BLaER1 treated with 17β-estradiol and CSF1 and Interleukin-3, amounts not matched to agents 10 nM and 100 nM (cell line): Measurements from ENCODE around the gene IMP3.
A peak's percentile ranks its signal among the peaks of the same experiment; 100 is the strongest.

Source experiments
- H3K27ac ChIP-seq, 11 experiments: shearing (Covaris generic); formaldehyde crosslinking; 2 replicates each; pipeline ENCODE4 v1.8.1; 2022
- H3K27me3 ChIP-seq, 11 experiments: shearing (Covaris generic); formaldehyde crosslinking; 2 replicates each; pipeline ENCODE4 v1.8.1; 2022
- H3K36me3 ChIP-seq, 11 experiments: shearing (Covaris generic); formaldehyde crosslinking; 2 replicates each; pipeline ENCODE4 v1.8.1; 2022
- H3K4me1 ChIP-seq, 10 experiments: shearing (Covaris generic); formaldehyde crosslinking; 2 replicates each; pipeline ENCODE4 v1.8.1; 2022
- H3K4me2 ChIP-seq, 11 experiments: shearing (Covaris generic); formaldehyde crosslinking; 2 replicates each; pipeline ENCODE4 v1.8.1; 2022
- H3K4me3 ChIP-seq, 10 experiments: shearing (Covaris generic); formaldehyde crosslinking; 2 replicates each; pipeline ENCODE4 v1.8.1; 2022
- H3K9ac ChIP-seq, 11 experiments: shearing (Covaris generic); formaldehyde crosslinking; 2 replicates each; pipeline ENCODE4 v1.8.1; 2022
- H3K9me3 ChIP-seq, 11 experiments: shearing (Covaris generic); formaldehyde crosslinking; replicated peaks in 1 of 11; 2 replicates each; pipeline ENCODE4 v1.8.1; 2022
- H4K20me1 ChIP-seq, 11 experiments: shearing (Covaris generic); formaldehyde crosslinking; 2 replicates each; pipeline ENCODE4 v1.8.1; 2022
- Cebpa-rat ChIP-seq, 11 experiments: shearing (Covaris generic); IDR thresholded peaks; 2 replicates each; pipeline ENCODE4 v1.8.1; 2022

Gene IMP3

DNA sequence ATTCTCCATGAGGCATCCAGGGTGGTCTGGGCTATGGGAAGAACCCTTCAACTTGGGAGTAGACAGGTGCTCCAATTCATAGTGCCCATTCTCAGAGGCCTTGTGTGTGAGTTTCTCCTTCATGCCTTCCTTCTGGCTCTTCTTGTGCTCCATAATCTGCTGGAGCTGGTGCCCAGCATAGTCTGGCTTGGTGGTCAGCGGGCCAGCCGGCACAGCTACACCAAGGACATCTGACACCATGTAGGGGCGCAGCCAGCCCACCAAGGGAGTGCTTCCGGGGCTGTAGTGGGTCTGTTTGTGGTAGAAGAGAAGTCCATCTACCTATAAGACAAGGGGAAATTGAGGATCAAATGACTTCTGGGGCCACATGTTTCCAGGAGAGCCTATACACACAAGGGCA is 41.7 kb downstream of the IMP3 start:
- Histone ChIP-seq H4K20me1 (peaks cover 0 to 35% (median 11%) of the 10 kb centered on the region in 11 experiments; a peak in 13 of 22 replicates), H3K27me3 (no peaks in the 10 kb centered on the region), H3K27ac (no peak overlapping the region), H3K4me2 (peak overlapping the region in 10 of 11 experiments; percentile 5 to 68 (median 24); a peak in 10 of 22 replicates), H3K4me3 (no peak overlapping the region), H3K4me1 (peaks cover 16 to 24% (median 18%) of the 10 kb centered on the region in 10 experiments), H3K9me3 (no peaks in the 10 kb centered on the region), H3K9ac (peak overlapping the region in 2 of 11 experiments; percentile 21 to 59; a peak in 3 of 22 replicates), H3K36me3 (peaks cover 90 to 99% (median 97%) of the 10 kb centered on the region in 11 experiments)
- TF ChIP-seq Cebpa-rat (IDR thresholded peaks at IDR 0.05): no peak

DNA sequence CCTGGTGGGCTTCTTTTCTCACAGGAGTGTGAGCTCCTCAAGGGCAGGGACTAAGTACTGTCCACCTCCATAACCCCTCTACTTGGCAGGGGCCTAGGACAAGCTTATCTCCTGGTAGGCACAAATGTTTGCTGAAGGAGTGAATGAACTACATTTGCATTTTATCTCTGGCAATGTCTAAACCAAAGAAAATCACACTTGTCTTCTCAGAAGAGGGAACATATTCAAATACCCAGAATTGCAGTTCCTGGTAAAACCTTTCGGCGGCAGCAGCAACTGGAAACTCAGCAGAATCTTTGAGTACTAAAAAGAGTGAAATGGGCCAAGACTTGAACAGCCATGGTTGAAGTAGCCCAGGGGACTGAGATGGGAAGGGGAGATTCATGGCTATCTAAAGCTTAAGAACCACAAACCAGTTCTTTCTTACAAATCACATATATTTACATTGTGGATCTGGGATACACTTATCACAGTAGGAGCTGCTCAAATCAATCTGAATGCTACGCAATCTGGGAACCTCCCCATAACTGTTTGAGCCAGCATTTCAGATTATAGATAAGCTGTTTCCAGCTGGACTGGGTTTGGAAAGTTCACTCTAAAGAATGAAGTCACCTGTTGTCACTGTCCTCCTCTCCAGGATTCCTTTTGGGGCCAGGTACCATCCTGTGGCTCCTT is 42.2 kb downstream of the IMP3 start:
- H3K27ac ChIP-seq: no peak overlapping the region
- H3K4me1 ChIP-seq: peaks cover 16 to 24% (median 18%) of the 10 kb centered on the region in 10 experiments
- no peaks in the 10 kb centered on the region for H3K9me3 ChIP-seq
- peaks cover 86 to 100% (median 99%) of the 10 kb centered on the region in 11 experiments for H3K36me3 ChIP-seq
- peak overlapping the region; percentile 5 to 68 (median 44); a peak in 19 of 22 replicates for H3K4me2 ChIP-seq
- peak overlapping the region in 2 of 11 experiments; percentile 21 to 59; a peak in 3 of 22 replicates for H3K9ac ChIP-seq
- H3K4me3 ChIP-seq: no peak overlapping the region
- TF ChIP-seq Cebpa-rat (IDR thresholded peaks at IDR 0.05): no peak
- no peaks in the 10 kb centered on the region for H3K27me3 ChIP-seq
- H4K20me1 ChIP-seq: peaks cover 0 to 35% (median 11%) of the 10 kb centered on the region in 11 experiments; a peak in 13 of 22 replicates

DNA sequence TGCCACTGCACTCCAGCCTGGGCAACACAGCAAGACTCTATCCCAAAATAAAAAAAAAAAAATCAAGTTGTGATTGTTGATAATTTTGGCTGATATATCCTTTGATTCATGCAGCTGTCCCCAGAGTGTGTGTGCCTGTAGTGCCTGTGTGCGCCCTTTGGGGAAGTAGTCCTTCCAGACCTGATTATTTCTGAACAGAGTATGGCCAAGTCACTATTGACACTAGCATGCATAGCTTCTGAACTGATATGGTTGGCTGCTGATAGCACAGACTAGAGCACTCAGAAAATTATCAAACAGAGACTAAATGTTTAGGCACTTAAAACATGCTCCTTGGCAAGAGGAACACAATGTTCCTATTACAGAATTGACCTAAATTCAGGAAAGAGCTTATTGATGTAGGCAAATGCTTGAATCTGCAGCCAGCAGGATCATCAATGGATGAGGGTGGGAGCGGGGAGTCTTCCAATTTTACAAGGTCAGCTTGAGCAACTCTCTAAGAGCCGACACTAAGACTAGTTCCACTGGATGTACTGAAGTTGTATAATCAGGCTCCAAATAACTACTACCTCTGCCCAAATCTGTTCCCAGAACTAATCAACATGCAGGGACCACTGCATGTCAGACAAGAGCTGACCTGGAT is 43.2 kb downstream of the IMP3 start:
- peaks cover 16 to 24% (median 18%) of the 10 kb centered on the region in 10 experiments for H3K4me1 ChIP-seq
- H3K9me3 ChIP-seq: no peaks in the 10 kb centered on the region
- H3K36me3 ChIP-seq: peaks cover 82 to 100% (median 98%) of the 10 kb centered on the region in 11 experiments
- no peaks in the 10 kb centered on the region for H3K27me3 ChIP-seq
- H3K4me2 ChIP-seq: peak overlapping the region in 6 of 11 experiments; percentile 5 to 68 (median 49); a peak in 6 of 22 replicates
- H4K20me1 ChIP-seq: peaks cover 0 to 35% (median 12%) of the 10 kb centered on the region in 11 experiments; a peak in 14 of 22 replicates
- no peak overlapping the region for H3K9ac ChIP-seq
- no peak overlapping the region for H3K27ac ChIP-seq
- no peak overlapping the region for H3K4me3 ChIP-seq
- TF ChIP-seq Cebpa-rat (IDR thresholded peaks at IDR 0.05): no peak

DNA sequence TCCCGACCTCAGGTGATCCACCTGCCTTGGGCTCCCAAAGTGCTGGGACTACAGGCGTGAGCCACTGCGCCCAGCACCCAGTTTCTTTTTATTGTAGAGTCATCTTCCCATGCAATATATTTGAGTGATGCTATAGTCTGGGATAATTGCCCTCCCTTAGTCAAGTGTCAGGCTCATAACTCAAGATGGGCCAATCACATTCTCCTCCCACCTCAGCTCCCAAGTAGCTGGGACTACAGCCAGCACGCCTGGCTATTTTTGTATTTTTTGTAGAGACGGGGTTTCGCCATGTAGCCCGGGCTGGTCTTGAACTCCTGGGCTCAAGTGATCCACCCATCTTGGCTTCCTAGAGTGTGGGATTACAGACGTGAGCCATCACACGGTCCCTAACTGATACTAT is 45.7 kb downstream of the IMP3 start:
- H3K4me1 ChIP-seq: peaks cover 16 to 23% (median 18%) of the 10 kb centered on the region in 10 experiments
- H4K20me1 ChIP-seq: peaks cover 0 to 35% (median 13%) of the 10 kb centered on the region in 11 experiments; a peak in 14 of 22 replicates
- H3K27me3 ChIP-seq: no peaks in the 10 kb centered on the region
- H3K27ac ChIP-seq: no peak overlapping the region
- H3K4me2 ChIP-seq: no peak overlapping the region
- no peak for TF ChIP-seq Cebpa-rat (IDR thresholded peaks at IDR 0.05)
- no peak overlapping the region for H3K9ac ChIP-seq
- no peak overlapping the region for H3K4me3 ChIP-seq
- peaks cover 65 to 100% (median 97%) of the 10 kb centered on the region in 11 experiments for H3K36me3 ChIP-seq
- H3K9me3 ChIP-seq: no peaks in the 10 kb centered on the region

DNA sequence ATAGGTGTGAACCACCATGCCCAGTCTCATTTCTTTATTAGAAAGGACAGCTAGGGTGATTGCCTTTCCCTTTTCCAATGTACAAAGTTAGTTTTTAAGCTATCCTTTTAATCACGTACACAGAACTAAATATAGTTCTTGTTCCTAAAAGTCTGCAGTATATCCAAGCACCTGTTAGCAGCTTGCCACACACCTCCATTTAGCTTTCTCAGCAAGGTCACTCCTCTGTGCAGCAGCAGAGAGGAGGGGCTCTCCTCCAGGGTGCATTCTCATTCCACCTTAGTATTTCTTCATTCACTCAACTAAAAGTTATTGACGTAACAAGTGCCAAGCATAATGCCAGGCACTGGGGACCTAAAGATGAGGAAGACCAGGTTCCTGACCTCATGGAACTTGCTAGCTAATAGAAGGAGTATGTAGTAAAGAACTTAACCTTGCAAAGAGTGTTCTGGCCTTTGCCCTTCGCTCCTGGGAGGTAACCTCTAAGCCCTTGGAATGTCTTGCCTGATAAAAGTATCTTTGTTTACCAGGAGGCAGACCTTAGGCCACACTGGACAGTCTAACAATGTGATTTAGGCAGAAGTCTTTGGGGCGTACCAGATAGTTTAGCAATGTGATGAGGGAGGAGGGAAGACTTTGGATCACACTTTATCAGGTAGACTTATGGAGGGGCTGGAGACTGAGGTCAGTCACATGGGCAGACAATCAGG is 48.2 kb downstream of the IMP3 start:
- Histone ChIP-seq H3K27ac (no peak overlapping the region), H4K20me1 (peaks cover 0 to 21% (median 6%) of the 10 kb centered on the region in 11 experiments; a peak in 9 of 22 replicates), H3K4me2 (no peak overlapping the region), H3K4me1 (no peaks in the 10 kb centered on the region), H3K36me3 (peaks cover 50 to 96% (median 88%) of the 10 kb centered on the region in 11 experiments), H3K4me3 (no peak overlapping the region), H3K9ac (no peak overlapping the region), H3K9me3 (no peaks in the 10 kb centered on the region), H3K27me3 (no peaks in the 10 kb centered on the region)
- no peak for TF ChIP-seq Cebpa-rat (IDR thresholded peaks at IDR 0.05)

DNA sequence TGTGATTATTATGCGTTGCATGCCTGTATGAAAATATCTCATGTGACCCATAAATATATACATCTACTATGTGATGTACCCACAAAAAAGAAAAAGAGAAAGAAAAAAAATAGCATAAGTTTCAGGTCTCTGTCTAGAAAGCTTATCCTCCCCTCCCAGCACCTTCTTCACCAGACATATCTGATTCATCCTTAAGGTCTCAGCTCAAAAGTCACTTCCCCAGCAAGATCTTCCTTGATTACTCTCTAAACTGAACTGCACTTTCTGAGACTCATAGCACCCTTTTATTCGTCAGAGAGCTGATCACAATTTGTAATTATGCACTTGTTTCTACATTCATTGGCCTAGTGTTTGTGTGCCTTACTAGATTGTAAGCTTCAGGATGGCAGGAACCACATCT is 49.8 kb downstream of the IMP3 start:
- Histone ChIP-seq H4K20me1 (peaks cover 0 to 12% (median 6%) of the 10 kb centered on the region in 11 experiments; a peak in 8 of 22 replicates), H3K36me3 (peaks cover 35 to 95% (median 82%) of the 10 kb centered on the region in 11 experiments), H3K27me3 (no peaks in the 10 kb centered on the region), H3K4me2 (no peak overlapping the region), H3K4me1 (no peaks in the 10 kb centered on the region), H3K9me3 (no peaks in the 10 kb centered on the region), H3K4me3 (no peak overlapping the region), H3K27ac (no peak overlapping the region), H3K9ac (no peak overlapping the region)
- no peak for TF ChIP-seq Cebpa-rat (IDR thresholded peaks at IDR 0.05)
